Activated CD4-positive, alpha-beta memory T cell treated with anti-CD3 and anti-CD28 coated beads for 36 hours (primary cell): ENCODE results near the gene AUH. TPM values are rescaled to one million over a fixed set of nuclear protein-coding genes. Genes with fewer than 3 reads are reported as not detected.

Experiments
- CTCF ChIA-PET: fragments of 350-600 bp; sonication (Branson Sonifier 250); formaldehyde crosslinking; loops from one replicate; lab custom pipeline; 2021; ENCODE audit warnings: antibody characterized with exemption, inconsistent platforms; lab: Charles Lee
- POLR2A ChIA-PET: fragments of 350-600 bp; sonication (Branson Sonifier 250); formaldehyde crosslinking; loops from one replicate; lab custom pipeline; 2021; ENCODE audit warnings: antibody characterized with exemption; lab: Charles Lee
- DNase-seq: peaks from one replicate; pipeline ENCODE4 v3.0.0-alpha.2; 2020
- H3K27ac Mint-ChIP-seq: one replicate; pipeline ENCODE4 v1.8.0; 2021; ENCODE audit warnings: mixed read lengths
- H3K27me3 Mint-ChIP-seq: one replicate; pipeline ENCODE4 v1.8.0; 2021; ENCODE audit warnings: mixed read lengths
- H3K36me3 Mint-ChIP-seq: one replicate; pipeline ENCODE4 v1.8.0; 2021; ENCODE audit warnings: mixed read lengths
- H3K4me1 Mint-ChIP-seq: one replicate; pipeline ENCODE4 v1.8.0; 2021; ENCODE audit warnings: low read depth, mixed read lengths
- H3K4me3 Mint-ChIP-seq: one replicate; pipeline ENCODE4 v1.8.0; 2021; ENCODE audit warnings: mild to moderate bottlenecking, mixed read lengths
- H3K9me3 Mint-ChIP-seq: one replicate; pipeline ENCODE4 v1.8.0; 2021; ENCODE audit warnings: mixed read lengths
- intact Hi-C: fragments of 100-400 bp; cut with micrococcal nuclease; formaldehyde crosslinking; loops from one replicate; pipeline ENCODE4 v1.15.1; 2023
- total RNA-seq, 2 experiments: library from RNA; stranded (reverse); gene quantifications; one replicate each; pipeline ENCODE4 v1.2.3, GENCODE V29; 2021

AUH gene
- total RNA-seq, 2 experiments from 2014 or later, result 38.8 to 40.9 TPM

- DNase-seq, result peak; percentile 28
- intact Hi-C loops, result no loop called here
- peaks cover 35% of the 10 kb centered on the region for H3K36me3 Mint-ChIP-seq
- ChIA-PET CTCF (no interaction called here), POLR2A (no interaction called here)
- no peak overlapping the region for H3K4me3 Mint-ChIP-seq
- peaks cover 2% of the 10 kb centered on the region for H3K4me1 Mint-ChIP-seq
- H3K27me3 Mint-ChIP-seq, result no peaks in the 10 kb centered on the region
- H3K9me3 Mint-ChIP-seq, result peaks cover 9% of the 10 kb centered on the region
- no peak overlapping the region for H3K27ac Mint-ChIP-seq
Measured at GRCh38 chr9:91334053-91334452, 27.7 kb downstream of the AUH start.

DNA sequence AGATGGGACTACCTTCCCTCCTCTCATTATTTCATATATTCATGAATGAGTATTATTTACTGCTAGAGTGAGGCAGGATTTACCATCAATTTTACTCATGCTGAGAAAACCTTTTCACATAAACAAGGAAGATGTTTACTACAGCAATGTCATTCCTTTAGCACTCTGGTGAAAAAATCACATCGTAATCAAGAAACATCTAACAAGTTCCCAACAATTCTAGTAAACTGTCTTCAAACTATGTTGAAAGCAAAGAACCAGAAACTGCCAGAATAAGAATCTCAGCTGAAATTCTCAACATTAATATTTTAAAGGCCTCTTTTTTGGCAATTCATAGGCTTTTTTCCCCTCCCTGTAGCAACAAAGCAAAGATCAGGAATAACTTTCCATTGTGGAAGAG lies 28.2 kb downstream of the AUH start:
- POLR2A ChIA-PET, result no interaction called here
- H3K36me3 Mint-ChIP-seq, result peaks cover 33% of the 10 kb centered on the region
- no peaks in the 10 kb centered on the region for H3K27me3 Mint-ChIP-seq
- no peak for DNase-seq
- CTCF ChIA-PET, result no interaction called here
- no peak overlapping the region for H3K27ac Mint-ChIP-seq
- peaks cover 9% of the 10 kb centered on the region for H3K9me3 Mint-ChIP-seq
- peaks cover 2% of the 10 kb centered on the region for H3K4me1 Mint-ChIP-seq
- no peak overlapping the region for H3K4me3 Mint-ChIP-seq
- intact Hi-C loops, result no loop called here

- Mint-ChIP-seq H3K9me3 (peaks cover 13% of the 10 kb centered on the region), H3K27me3 (no peaks in the 10 kb centered on the region), H3K4me3 (no peak overlapping the region), H3K27ac (no peak overlapping the region), H3K36me3 (peaks cover 33% of the 10 kb centered on the region), H3K4me1 (peaks cover 2% of the 10 kb centered on the region)
- POLR2A ChIA-PET, result no interaction called here
- DNase-seq, result no peak
- CTCF ChIA-PET, result no interaction called here
- intact Hi-C loops, result no loop called here
Measured at GRCh38 chr9:91332546-91333231, 29.0 kb downstream of the AUH start.

DNA sequence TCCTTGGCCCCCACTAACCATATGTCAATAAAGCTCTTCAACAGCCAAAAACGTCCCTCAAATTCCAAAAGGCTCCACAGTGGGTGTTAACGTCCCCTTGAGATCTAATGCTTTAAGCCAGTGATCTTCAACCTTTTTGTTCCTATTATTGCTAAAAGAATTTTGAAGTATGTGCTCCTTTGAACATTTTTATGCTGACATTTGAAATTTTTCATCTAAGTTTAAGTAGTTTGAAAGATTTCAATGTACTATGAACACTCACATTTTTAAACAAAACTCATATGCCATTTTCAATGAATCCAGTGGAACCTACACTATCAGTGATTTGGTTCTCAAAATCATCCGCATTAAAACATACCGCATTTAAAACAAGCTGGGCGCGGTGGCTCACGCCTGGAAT lies 29.9 kb downstream of the AUH start:
- DNase-seq, result no peak
- no peaks in the 10 kb centered on the region for H3K27me3 Mint-ChIP-seq
- intact Hi-C loops, result no loop called here
- no peak overlapping the region for H3K27ac Mint-ChIP-seq
- H3K4me1 Mint-ChIP-seq, result no peaks in the 10 kb centered on the region
- peaks cover 36% of the 10 kb centered on the region for H3K36me3 Mint-ChIP-seq
- no peak overlapping the region for H3K4me3 Mint-ChIP-seq
- POLR2A ChIA-PET, result no interaction called here
- CTCF ChIA-PET, result no interaction called here
- H3K9me3 Mint-ChIP-seq, result peaks cover 13% of the 10 kb centered on the region

DNA sequence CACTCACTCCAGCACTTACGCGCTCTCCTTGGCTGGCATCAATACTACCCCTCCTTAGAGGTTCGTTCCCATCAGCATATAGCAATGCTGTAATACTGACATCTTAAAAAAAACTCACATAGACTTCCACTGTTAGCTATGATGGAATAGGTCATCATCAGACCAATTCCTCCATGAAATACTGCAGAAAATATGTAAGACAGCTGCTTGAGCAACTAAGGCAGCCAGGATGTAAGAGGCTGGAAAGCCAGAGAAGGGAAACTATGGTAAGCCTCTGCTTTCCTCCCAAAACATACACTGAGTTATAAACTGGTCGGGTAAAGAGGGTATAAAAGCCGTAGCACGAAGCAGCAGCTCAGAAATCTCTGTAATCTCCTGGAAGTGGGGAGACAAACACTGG lies 33.5 kb downstream of the AUH start:
- no peak overlapping the region for H3K4me3 Mint-ChIP-seq

DNA sequence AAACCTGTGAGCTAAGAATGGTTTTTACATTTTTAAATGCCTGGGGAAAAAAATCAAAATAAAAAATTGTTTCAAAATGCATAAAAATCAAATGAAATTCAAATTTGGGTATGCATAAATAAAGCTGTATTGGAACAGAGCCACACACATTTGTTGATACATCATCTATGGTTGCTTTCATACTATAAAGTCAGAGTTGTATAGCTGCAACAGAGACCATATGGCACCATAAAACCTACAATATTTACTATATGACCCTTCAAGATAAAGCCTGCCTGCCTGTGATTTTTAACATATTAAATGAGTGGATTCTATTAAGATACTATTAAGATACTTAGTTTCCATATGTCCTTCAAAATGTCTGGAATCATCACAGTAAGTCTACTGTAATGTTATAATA lies 40.0 kb downstream of the AUH start:
- CTCF ChIA-PET, result interaction anchor here (1.0 to 1.2 kb wide), 2 partner anchors 288 to 407 kb away, joined by 3 to 4 read pairs; no protein-coding TSS in a partner anchor
- no peak overlapping the region for H3K27ac Mint-ChIP-seq
- POLR2A ChIA-PET, result no interaction called here

More for the DNA sequence above, 33.5 kb downstream of the AUH start:
- Mint-ChIP-seq H3K9me3 (peaks cover 13% of the 10 kb centered on the region), H3K27ac (no peak overlapping the region), H3K27me3 (no peaks in the 10 kb centered on the region), H3K36me3 (peaks cover 37% of the 10 kb centered on the region), H3K4me1 (no peaks in the 10 kb centered on the region)
- ChIA-PET CTCF (interaction anchor here (1.0 kb wide), 1 partner anchor 412 kb away, joined by 3 read pairs; no protein-coding TSS in a partner anchor), POLR2A (no interaction called here)
- no peak for DNase-seq
- intact Hi-C loops, result no loop called here

DNA sequence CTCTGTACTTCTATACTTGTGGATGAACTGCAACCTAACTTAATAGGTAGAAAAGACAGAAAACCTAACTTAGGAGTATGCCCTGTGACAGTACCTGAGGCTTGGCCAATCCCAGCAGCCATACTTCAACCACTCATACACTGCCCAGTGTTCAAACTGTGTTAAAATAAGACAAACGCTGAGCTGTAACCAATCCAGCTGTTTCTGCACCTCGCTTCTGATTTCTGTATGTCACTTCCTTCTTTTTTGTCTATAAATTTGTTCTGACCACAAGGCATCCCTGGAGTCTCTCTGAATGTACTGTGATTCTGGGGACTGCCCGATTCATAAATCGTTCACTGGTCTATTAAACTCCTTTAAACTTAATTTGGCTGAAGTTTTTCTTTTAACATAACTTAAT lies 41.4 kb downstream of the AUH start:
- DNase-seq, result no peak
- Mint-ChIP-seq H3K4me1 (no peaks in the 10 kb centered on the region), H3K27ac (no peak overlapping the region), H3K36me3 (peaks cover 24% of the 10 kb centered on the region), H3K4me3 (no peak overlapping the region), H3K9me3 (no peaks in the 10 kb centered on the region), H3K27me3 (no peaks in the 10 kb centered on the region)
- CTCF ChIA-PET, result no interaction called here
- intact Hi-C loops, result no loop called here
- POLR2A ChIA-PET, result no interaction called here

More for the DNA sequence above, 40.0 kb downstream of the AUH start:
- DNase-seq, result no peak
- no peaks in the 10 kb centered on the region for H3K9me3 Mint-ChIP-seq
- H3K27me3 Mint-ChIP-seq, result no peaks in the 10 kb centered on the region
- intact Hi-C loops, result no loop called here
- no peak overlapping the region for H3K4me3 Mint-ChIP-seq
- peaks cover 22% of the 10 kb centered on the region for H3K36me3 Mint-ChIP-seq
- H3K4me1 Mint-ChIP-seq, result no peaks in the 10 kb centered on the region

DNA sequence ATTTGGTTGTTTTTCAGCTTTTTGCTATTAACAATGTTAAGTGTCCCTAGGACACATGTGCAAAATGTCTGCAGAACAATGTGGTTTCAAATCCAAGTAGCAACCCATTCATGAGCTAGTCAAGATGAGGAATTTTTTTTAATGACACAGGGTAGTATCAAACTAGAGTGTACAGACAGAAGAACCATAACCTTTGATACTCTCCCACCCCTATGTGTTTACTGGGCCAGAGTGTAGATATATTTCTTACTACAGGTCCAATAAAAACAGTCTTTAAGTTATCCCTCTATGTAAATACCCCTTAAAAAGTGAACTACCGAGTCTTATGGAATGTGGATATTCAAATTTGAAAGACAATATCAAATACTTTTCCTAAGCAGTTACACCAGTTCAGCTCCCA lies 45.6 kb downstream of the AUH start:
- H3K27ac Mint-ChIP-seq, result no peak overlapping the region
- H3K4me3 Mint-ChIP-seq, result no peak overlapping the region
- H3K27me3 Mint-ChIP-seq, result no peaks in the 10 kb centered on the region
- intact Hi-C loops, result no loop called here
- DNase-seq, result no peak
- H3K4me1 Mint-ChIP-seq, result peaks cover 7% of the 10 kb centered on the region
- peaks cover 26% of the 10 kb centered on the region for H3K36me3 Mint-ChIP-seq
- ChIA-PET CTCF (no interaction called here), POLR2A (interaction anchor here (0.5 kb wide), 1 partner anchor 31 kb away, joined by 3 read pairs; no protein-coding TSS in a partner anchor)
- H3K9me3 Mint-ChIP-seq, result no peaks in the 10 kb centered on the region

- no peak overlapping the region for H3K27ac Mint-ChIP-seq
- CTCF ChIA-PET, result no interaction called here
- POLR2A ChIA-PET, result no interaction called here
- H3K36me3 Mint-ChIP-seq, result peaks cover 27% of the 10 kb centered on the region
- no peaks in the 10 kb centered on the region for H3K27me3 Mint-ChIP-seq
- no peaks in the 10 kb centered on the region for H3K9me3 Mint-ChIP-seq
- intact Hi-C loops, result no loop called here
- peaks cover 7% of the 10 kb centered on the region for H3K4me1 Mint-ChIP-seq
- H3K4me3 Mint-ChIP-seq, result no peak overlapping the region
- DNase-seq, result no peak
Measured at GRCh38 chr9:91315191-91315590, 46.5 kb downstream of the AUH start.

- DNase-seq, result no peak
- Mint-ChIP-seq H3K36me3 (peaks cover 29% of the 10 kb centered on the region), H3K27me3 (no peaks in the 10 kb centered on the region), H3K4me3 (no peak overlapping the region), H3K9me3 (no peaks in the 10 kb centered on the region), H3K4me1 (peaks cover 16% of the 10 kb centered on the region), H3K27ac (no peak overlapping the region)
- ChIA-PET CTCF (no interaction called here), POLR2A (interaction anchor here (0.6 kb wide), 2 partner anchors 103 to 112 kb away, joined by 3 read pairs; no protein-coding TSS in a partner anchor)
- intact Hi-C loops, result no loop called here
Measured at GRCh38 chr9:91312717-91313325, 48.9 kb downstream of the AUH start.

DNA sequence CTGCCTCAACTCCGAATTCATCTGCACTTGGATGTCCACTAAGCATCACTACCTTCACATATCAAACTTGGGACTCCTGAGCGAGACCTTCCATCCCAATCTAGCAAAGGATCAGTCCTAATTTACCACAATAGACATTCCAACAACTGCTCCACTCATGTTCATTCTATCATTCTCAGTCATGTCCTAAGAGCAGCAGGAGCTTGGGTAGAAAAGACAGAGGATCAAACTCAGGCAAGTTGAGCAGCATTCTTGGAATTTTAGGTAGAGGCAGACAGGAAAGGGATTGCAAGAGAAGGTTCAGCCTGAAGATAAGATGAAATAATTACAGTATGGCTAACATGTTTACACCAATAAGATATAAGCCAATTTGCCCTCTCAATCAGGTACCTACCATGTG lies 51.7 kb downstream of the AUH start:
- H3K4me1 Mint-ChIP-seq, result peaks cover 23% of the 10 kb centered on the region
- H3K36me3 Mint-ChIP-seq, result peaks cover 30% of the 10 kb centered on the region

DNA sequence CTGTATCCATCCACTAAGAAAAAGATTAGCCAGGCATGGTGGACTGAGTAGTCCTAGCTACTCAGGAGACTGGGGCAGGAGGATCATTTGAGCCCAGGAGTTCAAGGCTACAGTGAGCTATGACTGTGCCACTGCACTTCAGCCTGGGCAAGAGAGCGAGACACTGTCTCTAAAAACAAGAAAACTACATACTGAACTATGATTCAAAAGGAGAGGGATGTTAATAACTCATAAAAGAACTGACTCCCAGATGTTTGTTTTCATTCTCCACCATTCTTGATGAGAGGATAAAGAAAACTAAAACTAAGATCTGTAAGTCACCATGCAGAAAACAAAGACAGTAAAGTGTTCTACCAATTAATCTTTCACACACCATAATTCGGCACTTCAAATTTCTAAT lies 53.5 kb downstream of the AUH start:
- Mint-ChIP-seq H3K4me1 (peaks cover 23% of the 10 kb centered on the region), H3K9me3 (no peaks in the 10 kb centered on the region), H3K27ac (peak overlapping the region; percentile 21), H3K27me3 (no peaks in the 10 kb centered on the region), H3K4me3 (no peak overlapping the region), H3K36me3 (peaks cover 27% of the 10 kb centered on the region)
- POLR2A ChIA-PET, result no interaction called here
- intact Hi-C loops, result no loop called here
- CTCF ChIA-PET, result interaction anchor here (0.7 kb wide), 2 partner anchors 255 to 417 kb away, joined by 3 to 4 read pairs; no protein-coding TSS in a partner anchor
- peak; percentile 28 for DNase-seq

More for the DNA sequence above, 51.7 kb downstream of the AUH start:
- Mint-ChIP-seq H3K27ac (no peak overlapping the region), H3K27me3 (no peaks in the 10 kb centered on the region), H3K9me3 (no peaks in the 10 kb centered on the region), H3K4me3 (no peak overlapping the region)
- POLR2A ChIA-PET, result no interaction called here
- intact Hi-C loops, result no loop called here
- no peak for DNase-seq
- CTCF ChIA-PET, result no interaction called here
